ENCODE data around the gene HS1BP3.

Gene HS1BP3

GRCh38 chr2:20573620-20574422, 77.1 kb downstream of the HS1BP3 start:
- TF ChIP-seq, protein P1, sequence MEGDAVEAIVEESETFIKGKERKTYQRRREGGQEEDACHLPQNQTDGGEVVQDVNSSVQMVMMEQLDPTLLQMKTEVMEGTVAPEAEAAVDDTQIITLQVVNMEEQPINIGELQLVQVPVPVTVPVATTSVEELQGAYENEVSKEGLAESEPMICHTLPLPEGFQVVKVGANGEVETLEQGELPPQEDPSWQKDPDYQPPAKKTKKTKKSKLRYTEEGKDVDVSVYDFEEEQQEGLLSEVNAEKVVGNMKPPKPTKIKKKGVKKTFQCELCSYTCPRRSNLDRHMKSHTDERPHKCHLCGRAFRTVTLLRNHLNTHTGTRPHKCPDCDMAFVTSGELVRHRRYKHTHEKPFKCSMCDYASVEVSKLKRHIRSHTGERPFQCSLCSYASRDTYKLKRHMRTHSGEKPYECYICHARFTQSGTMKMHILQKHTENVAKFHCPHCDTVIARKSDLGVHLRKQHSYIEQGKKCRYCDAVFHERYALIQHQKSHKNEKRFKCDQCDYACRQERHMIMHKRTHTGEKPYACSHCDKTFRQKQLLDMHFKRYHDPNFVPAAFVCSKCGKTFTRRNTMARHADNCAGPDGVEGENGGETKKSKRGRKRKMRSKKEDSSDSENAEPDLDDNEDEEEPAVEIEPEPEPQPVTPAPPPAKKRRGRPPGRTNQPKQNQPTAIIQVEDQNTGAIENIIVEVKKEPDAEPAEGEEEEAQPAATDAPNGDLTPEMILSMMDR (IDR thresholded peaks at IDR 0.05; ENCODE audit: low read depth, low read length), result no peak
- TF ChIP-seq POLR2A (IDR thresholded peaks at IDR 0.05; ENCODE audit: extremely low read depth, insufficient read length) (no peak), MYC (IDR thresholded peaks at IDR 0.05; ENCODE audit: low read depth, low read length) (no peak)
- TF ChIP-seq, protein P2, sequence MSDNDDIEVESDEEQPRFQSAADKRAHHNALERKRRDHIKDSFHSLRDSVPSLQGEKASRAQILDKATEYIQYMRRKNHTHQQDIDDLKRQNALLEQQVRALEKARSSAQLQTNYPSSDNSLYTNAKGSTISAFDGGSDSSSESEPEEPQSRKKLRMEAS (IDR thresholded peaks at IDR 0.05; ENCODE audit: low read depth, low read length), result no peak
- no peak overlapping the region for H3K4me3 ChIP-seq (ENCODE audit: low read depth, low read length)
- DNase-seq (ENCODE audit: low read depth), result no peak

- no peak for DNase-seq (ENCODE audit: low read depth)
- no peak for TF ChIP-seq POLR2A (IDR thresholded peaks at IDR 0.05; ENCODE audit: extremely low read depth, insufficient read length)
Measured at GRCh38 chr2:20572221-20572620, 78.7 kb downstream of the HS1BP3 start.

DNA sequence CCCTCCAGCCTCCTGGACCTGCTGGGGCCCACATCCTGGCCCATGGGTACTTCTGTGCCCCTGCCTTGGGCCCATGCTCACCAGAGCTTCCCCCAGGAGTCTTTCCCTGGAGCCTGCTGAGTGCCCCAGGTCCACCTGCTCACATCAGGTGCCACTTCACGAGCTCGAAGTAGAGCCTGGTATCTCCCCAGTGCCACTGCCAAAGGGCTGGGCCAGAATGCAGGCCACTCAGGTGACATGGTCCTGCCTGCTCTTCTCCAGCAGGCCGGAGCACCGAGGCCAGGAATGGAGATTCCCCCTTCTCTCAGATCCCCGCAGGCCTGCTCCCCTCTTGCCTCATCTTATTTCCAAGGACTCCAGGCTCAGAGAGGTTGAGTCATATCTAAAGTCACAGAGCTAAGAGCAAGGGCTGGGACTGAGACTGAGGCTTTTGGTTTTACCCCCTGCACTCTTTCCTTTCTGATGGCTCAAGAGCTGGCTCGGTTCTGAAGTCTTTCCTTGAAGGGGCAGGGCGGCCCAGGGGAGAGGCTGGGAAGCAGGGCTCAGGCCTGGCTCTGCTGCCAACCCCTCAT, 79.2 kb downstream of the HS1BP3 start:
- TF ChIP-seq POLR2A (IDR thresholded peaks at IDR 0.05; ENCODE audit: extremely low read depth, insufficient read length) (no peak), MYC (IDR thresholded peaks at IDR 0.05; ENCODE audit: low read depth, low read length) (no peak)
- TF ChIP-seq, protein P2 (IDR thresholded peaks at IDR 0.05; ENCODE audit: low read depth, low read length), result no peak
- TF ChIP-seq, protein P1 (IDR thresholded peaks at IDR 0.05; ENCODE audit: low read depth, low read length), result no peak
- no peak overlapping the region for H3K4me3 ChIP-seq (ENCODE audit: low read depth, low read length)
- no peak for DNase-seq (ENCODE audit: low read depth)

More at GRCh38 chr2:20572221-20572620, 78.7 kb downstream of the HS1BP3 start:
- H3K4me3 ChIP-seq (ENCODE audit: low read depth, low read length), result no peak overlapping the region

GRCh38 chr2:20571231-20571630, 79.7 kb downstream of the HS1BP3 start:
- H3K4me3 ChIP-seq (ENCODE audit: low read depth, low read length), result no peak overlapping the region
- TF ChIP-seq, protein P1 (IDR thresholded peaks at IDR 0.05; ENCODE audit: low read depth, low read length), result no peak
- TF ChIP-seq, protein P2 (IDR thresholded peaks at IDR 0.05; ENCODE audit: low read depth, low read length), result no peak
- no peak for TF ChIP-seq MYC (IDR thresholded peaks at IDR 0.05; ENCODE audit: low read depth, low read length)
- no peak for TF ChIP-seq POLR2A (IDR thresholded peaks at IDR 0.05; ENCODE audit: extremely low read depth, insufficient read length)
- DNase-seq (ENCODE audit: low read depth), result no peak

DNA sequence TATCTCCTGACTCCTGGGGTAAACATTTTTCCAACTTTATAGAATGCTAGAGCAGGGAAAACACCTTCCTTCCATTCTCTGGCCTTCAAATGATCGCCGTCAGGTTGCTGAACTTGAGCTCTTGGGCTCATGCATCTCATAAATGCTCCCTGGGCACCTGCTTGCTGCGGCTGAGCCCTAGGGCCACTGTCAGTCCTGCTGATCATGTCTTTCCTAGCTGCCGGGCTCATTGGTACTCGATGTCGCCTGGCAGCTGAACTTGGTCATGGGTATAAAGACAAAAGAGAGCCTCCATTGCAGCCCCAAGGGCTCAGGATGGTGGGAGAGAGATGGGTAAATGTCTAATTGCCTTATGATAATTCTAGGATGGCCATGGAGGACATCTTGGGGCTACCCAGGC, 80.6 kb downstream of the HS1BP3 start:
- no peak overlapping the region for H3K4me3 ChIP-seq (ENCODE audit: low read depth, low read length)
- TF ChIP-seq MYC (IDR thresholded peaks at IDR 0.05; ENCODE audit: low read depth, low read length) (no peak), POLR2A (IDR thresholded peaks at IDR 0.05; ENCODE audit: extremely low read depth, insufficient read length) (no peak)
- TF ChIP-seq, protein P1 (IDR thresholded peaks at IDR 0.05; ENCODE audit: low read depth, low read length), result no peak
- TF ChIP-seq, protein P2 (IDR thresholded peaks at IDR 0.05; ENCODE audit: low read depth, low read length), result no peak
- no peak for DNase-seq (ENCODE audit: low read depth)

- TF ChIP-seq, protein P1 (IDR thresholded peaks at IDR 0.05; ENCODE audit: low read depth, low read length), result no peak
- TF ChIP-seq POLR2A (IDR thresholded peaks at IDR 0.05; ENCODE audit: extremely low read depth, insufficient read length) (no peak), MYC (IDR thresholded peaks at IDR 0.05; ENCODE audit: low read depth, low read length) (no peak)
- TF ChIP-seq, protein P2 (IDR thresholded peaks at IDR 0.05; ENCODE audit: low read depth, low read length), result no peak
- H3K4me3 ChIP-seq (ENCODE audit: low read depth, low read length), result no peak overlapping the region
- no peak for DNase-seq (ENCODE audit: low read depth)
Measured at GRCh38 chr2:20569464-20570223, 81.3 kb downstream of the HS1BP3 start.

Data from NB4 (cell line).